Measurements from ENCODE around the gene TRAPPC2.

- TF ChIP-seq CTCF (IDR thresholded peaks at IDR 0.05) (no peak), POLR2A (IDR thresholded peaks at IDR 0.05) (no peak)
Measured at GRCh38 chrX:13666836-13667235, 67.6 kb downstream of the TRAPPC2 start.

All from testis (tissue), 2 donors.